GM21367 (cell line): ENCODE measurements around the gene TTLL1.
"Not testable (repeated sequence)": the region's sequence is repeated elsewhere in the genome, so short reads cannot be mapped to it uniquely, and the experiment has no call there.

ENCODE experiments used
- ATAC-seq: cut with Tn5 transposase; IDR thresholded peaks from one replicate; pipeline ENCODE4 v1.9.1; 2021; ENCODE audit not compliant: unreplicated experiment

TTLL1 gene

DNA sequence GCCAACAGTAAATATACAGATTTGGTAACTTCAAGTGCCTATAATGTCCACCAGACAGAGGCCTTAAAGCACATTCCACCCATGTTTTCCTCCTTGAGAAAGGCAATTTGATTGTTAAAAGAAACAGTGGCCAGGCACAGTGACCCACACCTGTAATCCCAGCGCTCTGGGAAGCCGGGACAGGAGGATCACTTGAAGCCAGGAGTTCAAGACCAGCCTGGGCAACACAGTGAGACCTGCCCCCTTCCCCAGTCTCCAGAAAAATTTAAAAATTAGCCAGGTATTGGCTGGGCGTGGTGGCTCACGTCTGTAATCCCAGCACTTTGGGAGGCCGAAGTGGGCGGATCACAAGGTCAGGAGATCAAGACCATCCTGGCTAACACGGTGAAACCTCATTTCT, 93.5 kb downstream of the TTLL1 start:
- not testable (repeated sequence) for ATAC-seq

DNA sequence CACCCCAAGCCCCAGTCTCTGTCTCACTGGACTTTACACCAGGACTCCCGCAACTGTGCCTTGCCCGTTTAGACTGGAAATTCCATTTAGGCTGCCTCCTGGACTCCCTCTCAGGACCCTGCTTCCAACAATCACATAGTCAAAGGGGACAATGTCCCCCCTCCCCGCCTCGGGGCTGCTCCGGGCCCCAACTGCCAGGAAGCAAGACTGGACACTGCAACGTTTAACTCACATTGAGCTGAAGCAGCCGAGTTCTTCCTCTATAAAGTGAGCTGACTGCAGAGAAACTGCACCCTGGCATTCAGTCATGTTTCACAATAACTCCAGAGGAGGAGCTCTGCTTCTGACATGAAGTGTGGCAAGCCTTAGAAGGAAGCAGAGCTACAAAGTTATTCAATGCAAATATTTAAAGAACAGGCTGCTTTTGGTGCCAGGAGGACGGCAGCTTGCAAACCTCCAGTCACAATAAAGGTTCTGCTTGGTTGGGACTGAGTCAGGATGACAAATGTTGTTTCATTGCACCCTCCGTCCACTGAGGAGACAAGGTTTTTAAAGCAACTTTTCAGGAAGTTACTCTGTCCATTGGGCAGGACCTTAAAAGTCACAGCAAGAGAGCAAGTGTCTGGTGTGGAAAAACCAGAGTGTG, 94.2 kb downstream of the TTLL1 start:
- ATAC-seq, result no peak

DNA sequence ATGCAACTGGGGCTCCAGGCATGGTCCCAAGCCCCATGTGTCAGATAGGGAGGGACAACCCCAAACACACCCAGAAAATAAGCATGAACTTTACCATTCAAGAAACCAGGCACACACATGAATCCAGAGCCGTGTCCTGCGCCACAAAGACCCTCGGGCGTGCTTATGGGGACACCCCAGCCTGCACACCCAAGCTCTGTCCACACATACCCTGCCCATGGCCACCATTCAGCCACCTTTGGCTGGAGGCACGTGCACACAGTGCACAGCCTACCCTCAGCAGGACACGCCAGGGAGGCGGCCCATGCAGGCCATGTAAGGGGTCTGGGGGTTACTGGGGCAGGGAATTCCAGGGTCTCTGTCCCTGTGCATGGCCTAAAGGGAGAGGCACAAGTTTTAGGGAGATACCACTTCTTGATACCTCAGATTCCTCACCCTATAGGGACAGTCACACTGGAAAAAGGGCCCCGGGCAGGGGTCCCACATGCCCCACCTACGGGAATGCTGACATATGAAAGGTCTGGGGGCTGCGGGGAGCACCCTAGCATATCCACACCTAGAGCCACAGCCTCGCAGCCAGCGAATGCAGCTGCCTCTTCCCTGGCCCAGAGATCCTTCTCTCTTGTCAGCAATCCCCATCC, 94.8 kb downstream of the TTLL1 start:
- no peak for ATAC-seq

DNA sequence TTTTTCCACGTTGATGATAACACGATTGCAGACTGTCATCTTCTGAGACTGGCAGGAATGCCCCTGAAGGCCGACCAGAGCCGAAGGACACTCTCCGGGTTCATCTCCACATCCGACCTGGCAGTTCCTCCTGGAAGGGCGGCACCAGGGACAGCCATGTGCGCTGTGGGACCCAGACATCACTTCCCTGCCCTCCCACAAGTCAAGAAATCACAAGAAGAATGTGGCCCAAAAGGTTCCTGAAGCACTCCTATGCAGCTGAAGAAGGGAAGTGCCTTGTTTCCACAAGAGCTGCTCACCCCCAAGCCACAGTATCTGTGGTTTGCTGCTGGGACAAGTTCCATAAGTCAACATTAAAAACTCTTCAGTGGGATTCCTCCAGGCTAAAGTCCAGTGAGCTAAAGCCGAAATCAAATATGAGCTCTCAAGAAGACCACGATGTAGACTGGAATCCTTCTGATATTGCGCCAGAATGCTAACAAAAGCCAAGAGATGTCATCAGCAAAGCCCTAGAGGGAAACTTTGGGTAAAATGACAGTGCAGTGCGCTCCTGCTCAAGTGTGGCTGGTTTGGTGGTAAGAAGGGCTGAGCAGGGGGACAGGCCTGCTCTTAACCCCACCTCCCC, 95.4 kb downstream of the TTLL1 start:
- ATAC-seq, result no peak

DNA sequence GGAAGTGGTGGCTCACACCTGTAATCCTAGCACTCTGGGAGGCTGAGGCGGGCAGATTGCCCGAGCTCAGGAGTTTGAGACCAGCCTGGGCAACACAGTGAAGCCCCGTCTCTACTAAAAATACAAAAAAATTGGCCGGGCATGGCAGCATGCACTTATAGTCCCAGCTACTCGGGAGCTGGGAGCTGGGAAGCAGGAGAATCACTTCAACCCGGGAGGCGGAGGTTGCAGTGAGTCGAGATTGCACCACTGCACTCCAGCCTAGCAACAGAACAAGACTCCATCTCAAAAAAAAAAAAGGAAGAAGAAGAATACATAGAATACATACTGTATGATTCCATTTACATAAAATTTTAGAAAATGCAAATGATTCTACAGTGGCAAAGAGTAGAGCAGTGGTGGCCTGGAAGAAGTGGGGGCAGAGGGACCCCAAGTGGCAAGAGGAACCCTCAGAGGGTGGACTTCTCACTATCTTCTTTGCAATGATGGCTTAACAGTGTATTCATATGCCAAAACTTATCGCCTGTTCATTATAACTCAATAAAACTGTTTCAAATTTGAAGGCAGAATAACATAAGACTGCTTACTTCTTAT, 96.2 kb downstream of the TTLL1 start:
- ATAC-seq, result no peak

DNA sequence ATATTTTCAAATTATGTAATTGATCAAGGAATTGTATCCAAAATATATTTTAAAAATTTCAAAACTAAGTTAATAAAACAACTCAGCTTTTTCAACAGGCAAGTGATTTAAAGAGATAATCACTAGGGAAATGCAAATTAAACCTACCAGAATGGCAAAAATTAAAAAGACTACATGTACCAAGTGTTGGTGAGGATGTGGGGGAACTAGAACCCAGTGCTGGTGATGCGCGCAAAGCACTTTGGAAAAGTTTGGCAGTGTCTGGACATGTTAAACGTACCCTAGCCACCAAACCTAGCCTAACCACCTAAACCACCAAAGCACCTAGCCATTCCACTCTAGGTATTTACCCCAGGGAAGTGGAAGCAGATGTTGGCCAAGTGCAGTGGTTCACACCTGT, 97.1 kb downstream of the TTLL1 start:
- no peak for ATAC-seq

DNA sequence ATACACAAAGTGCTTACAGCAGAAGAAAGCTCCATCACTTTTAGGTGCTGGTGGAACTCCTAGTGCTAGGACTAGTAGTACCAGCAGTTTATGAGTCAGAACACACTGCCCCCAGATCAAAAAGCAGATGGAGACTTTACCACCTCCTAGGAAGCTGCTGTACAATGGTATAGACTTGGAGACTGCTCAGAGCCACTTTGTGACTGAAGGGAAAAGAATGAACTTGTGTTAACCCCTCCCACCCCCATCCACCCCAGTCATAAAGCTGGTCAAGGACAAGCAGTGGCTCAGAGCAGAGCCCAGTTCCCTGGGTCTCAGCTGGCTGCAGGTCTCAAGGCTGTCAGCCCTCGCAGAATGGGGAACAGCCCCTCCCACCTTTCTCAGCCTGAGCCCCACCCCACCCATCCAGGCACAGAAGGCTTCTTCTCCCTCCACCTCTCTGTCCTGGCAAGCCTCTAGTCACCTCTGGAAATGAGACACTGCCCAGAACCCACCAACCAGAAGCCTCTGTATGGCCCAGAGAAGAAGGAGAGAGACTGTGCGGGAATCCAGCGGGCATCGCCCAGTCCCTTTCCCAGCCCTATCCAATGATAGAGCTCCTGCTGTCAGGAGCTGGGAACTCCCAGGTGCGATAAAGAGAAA, 98.1 kb downstream of the TTLL1 start:
- ATAC-seq, result no peak

DNA sequence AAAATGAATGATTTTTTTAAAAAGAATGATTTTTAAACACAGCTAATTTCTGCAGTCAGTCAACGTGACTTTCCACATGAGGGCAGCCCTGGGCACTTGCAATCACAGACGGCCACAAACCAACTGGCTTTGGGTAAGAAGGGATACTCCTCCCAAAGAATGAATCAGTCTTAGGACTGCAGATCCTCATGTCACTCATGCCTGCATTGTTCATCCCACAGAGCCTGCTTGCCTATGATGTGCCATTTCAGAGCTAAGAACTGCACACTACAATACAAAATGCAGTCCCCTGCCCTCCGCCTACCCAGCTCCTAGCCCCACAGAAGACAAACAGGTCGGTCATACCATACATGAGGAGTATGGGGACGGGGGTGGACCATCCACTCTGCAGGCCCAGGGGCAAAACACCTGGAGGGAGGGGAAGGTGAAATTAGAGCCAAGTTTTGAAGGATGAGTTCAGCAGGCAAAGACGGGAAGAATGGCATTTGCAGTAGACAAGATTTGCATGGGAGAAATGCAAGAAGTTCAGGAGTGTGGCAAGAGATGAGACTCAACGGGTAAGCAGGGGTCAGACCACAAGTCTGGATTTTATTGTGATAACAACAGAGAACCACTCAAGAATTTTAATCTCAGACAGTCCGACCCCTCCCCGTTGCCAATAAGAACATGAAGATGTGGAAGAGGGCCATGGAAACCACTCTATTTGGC, 98.9 kb downstream of the TTLL1 start:
- no peak for ATAC-seq
